Measurements from ENCODE around the gene ZBTB7C. TPM values are rescaled to one million over a fixed set of nuclear protein-coding genes. Genes with fewer than 3 reads are reported as not detected.

The ZBTB7C gene
- total and polyA plus RNA-seq, 2 of the 4 experiments (the other 2 are of a cell fraction): not detected

DNA sequence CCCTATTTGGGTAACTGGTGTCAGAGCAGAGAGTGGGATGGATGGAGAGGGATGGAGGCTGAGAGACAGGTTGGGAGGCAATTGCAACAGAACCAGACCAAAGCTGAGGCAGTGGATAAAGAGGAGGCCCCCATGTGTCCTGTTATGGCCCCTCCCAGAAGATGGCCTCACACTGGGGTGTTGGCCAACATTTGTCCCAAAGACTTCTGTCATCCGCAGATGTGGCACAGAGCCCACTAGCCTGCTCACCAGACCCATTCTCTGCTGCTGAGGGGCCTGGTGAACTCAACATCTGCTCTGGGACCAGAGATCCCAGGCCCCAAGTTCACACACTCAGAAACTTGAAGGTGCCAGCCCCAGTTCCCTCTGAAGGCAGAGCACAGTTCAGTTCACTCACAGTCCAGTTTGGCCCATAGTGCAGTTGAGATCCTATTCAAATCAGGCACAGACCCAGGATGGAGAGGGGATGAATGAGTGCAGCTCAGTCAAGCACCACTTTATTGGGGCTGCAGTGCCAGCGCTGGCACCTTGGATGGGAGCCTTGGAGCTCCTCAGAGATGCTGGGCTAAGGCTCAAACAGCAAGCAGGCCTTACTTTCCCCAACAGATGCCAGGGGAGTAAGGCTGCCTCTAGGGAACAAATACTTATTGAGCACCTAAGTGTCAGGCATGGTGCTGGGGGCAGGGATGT is 189.2 kb downstream of the ZBTB7C start:
- Histone ChIP-seq H2AK5ac (ENCODE audit: low read depth, low read length) (no peak overlapping the region), H3K23ac (ENCODE audit: low read depth, low read length) (no peak overlapping the region), H2AK9ac (replicated peaks; ENCODE audit: low read depth, low read length, poor library complexity) (no peak overlapping the region), H3K56ac (ENCODE audit: extremely low read depth, insufficient read depth, low read length) (no peak overlapping the region), H3K9ac (ENCODE audit: low read depth, low read length) (no peak overlapping the region), H2BK15ac (ENCODE audit: low read depth, low read length) (no peak overlapping the region), H3K18ac (ENCODE audit: low read depth, low read length) (no peak overlapping the region), H2BK20ac (ENCODE audit: low read depth, low read length) (no peak overlapping the region), H2BK5ac (ENCODE audit: low read depth, low read length, poor library complexity, severe bottlenecking) (no peak overlapping the region), H3K79me1 (ENCODE audit: low read depth in 1 of 2, low read length in 2 of 2) (no peaks in the 10 kb centered on the region), H3K27me3 (ENCODE audit: control insufficient read depth, insufficient read depth, low read length) (no peaks in the 10 kb centered on the region; the same call in 1 of the 2 replicates), H4K20me1 (ENCODE audit: insufficient read depth, low read length) (no peaks in the 10 kb centered on the region), H4K91ac (ENCODE audit: insufficient read depth, low read depth, low read length) (no peak overlapping the region), H3K4ac (ENCODE audit: low read depth, low read length) (no peak overlapping the region), H3K4me2 (ENCODE audit: low read depth, low read length) (no peak overlapping the region), H3K9me1 (ENCODE audit: insufficient read depth, low read length) (no peaks in the 10 kb centered on the region), H2AFZ (replicated peaks; ENCODE audit: low read length, poor library complexity) (peak overlapping the region; percentile 29), H4K8ac (ENCODE audit: low read depth in 2 of 2, low read length in 2 of 2) (no peak overlapping the region), H3K27ac (ENCODE audit: insufficient read depth, low read length) (no peak overlapping the region), H3K14ac (replicated peaks; ENCODE audit: low read depth, low read length) (no peak overlapping the region), H2BK120ac (ENCODE audit: low read depth, low read length) (no peak overlapping the region), H3K36me3 (ENCODE audit: control insufficient read depth, insufficient read depth, low read length) (no peaks in the 10 kb centered on the region), H3K4me3 (ENCODE audit: insufficient read depth, low read depth, low read length) (no peak overlapping the region), H4K5ac (ENCODE audit: low read depth, low read length) (no peak overlapping the region), H3K9me3 (ENCODE audit: control insufficient read depth, insufficient read depth, low read length) (no peaks in the 10 kb centered on the region), H3K4me1 (ENCODE audit: control insufficient read depth, insufficient read depth, low read length) (no peaks in the 10 kb centered on the region)
- in situ Hi-C loops (cut with MboI; ENCODE audit: low sequenced_read_pairs): no loop called here
- ATAC-seq (ENCODE audit: low read depth): no peak
- ChIA-PET CTCF (no interaction called here), POLR2A (ENCODE audit: unreplicated experiment) (no interaction called here)
- BruUV-seq (replicated peaks): no TSS peak
- DNase-seq: no peak
- intact Hi-C loops (cut with micrococcal nuclease): no loop called here
- dilution Hi-C loops (cut with HindIII; ENCODE audit: low sequenced_read_pairs, unreplicated experiment): no loop called here
- WGBS, 2 experiments (ENCODE audit: extremely low coverage in 2 of 2, insufficient read length in 1 of 2): 45% methylated on average over 2 of the region's 2 CpGs; no CpG with 5 or more reads in 1 of the 2 experiments
- TF ChIP-seq, protein P1, sequence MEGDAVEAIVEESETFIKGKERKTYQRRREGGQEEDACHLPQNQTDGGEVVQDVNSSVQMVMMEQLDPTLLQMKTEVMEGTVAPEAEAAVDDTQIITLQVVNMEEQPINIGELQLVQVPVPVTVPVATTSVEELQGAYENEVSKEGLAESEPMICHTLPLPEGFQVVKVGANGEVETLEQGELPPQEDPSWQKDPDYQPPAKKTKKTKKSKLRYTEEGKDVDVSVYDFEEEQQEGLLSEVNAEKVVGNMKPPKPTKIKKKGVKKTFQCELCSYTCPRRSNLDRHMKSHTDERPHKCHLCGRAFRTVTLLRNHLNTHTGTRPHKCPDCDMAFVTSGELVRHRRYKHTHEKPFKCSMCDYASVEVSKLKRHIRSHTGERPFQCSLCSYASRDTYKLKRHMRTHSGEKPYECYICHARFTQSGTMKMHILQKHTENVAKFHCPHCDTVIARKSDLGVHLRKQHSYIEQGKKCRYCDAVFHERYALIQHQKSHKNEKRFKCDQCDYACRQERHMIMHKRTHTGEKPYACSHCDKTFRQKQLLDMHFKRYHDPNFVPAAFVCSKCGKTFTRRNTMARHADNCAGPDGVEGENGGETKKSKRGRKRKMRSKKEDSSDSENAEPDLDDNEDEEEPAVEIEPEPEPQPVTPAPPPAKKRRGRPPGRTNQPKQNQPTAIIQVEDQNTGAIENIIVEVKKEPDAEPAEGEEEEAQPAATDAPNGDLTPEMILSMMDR (conservative IDR thresholded peaks at IDR 0.05; ENCODE audit: low read depth, low read length): no peak
- no peak for TF ChIP-seq MAFK (IDR thresholded peaks at IDR 0.05; ENCODE audit: low read depth, low read length)
- TF ChIP-seq BHLHE40 (IDR thresholded peaks at IDR 0.05; ENCODE audit: low read depth, low read length): no peak
- TF ChIP-seq RFX5 (IDR thresholded peaks at IDR 0.05; ENCODE audit: low read depth, low read length): no peak
- no peak for TF ChIP-seq RCOR1 (IDR thresholded peaks at IDR 0.05; ENCODE audit: insufficient replicate concordance, low read length)
- TF ChIP-seq POLR2A (IDR thresholded peaks at IDR 0.05; ENCODE audit: low read depth, low read length): no peak
- TF ChIP-seq FOS (IDR thresholded peaks at IDR 0.05; ENCODE audit: low read depth, low read length): no peak
- no peak for TF ChIP-seq USF2 (IDR thresholded peaks at IDR 0.05; ENCODE audit: low read depth, low read length)
- no peak for TF ChIP-seq SMC3 (IDR thresholded peaks at IDR 0.05; ENCODE audit: low read depth, low read length)
- no peak for TF ChIP-seq CEBPB (IDR thresholded peaks at IDR 0.05; ENCODE audit: low read depth, low read length)
- TF ChIP-seq CHD1 (IDR thresholded peaks at IDR 0.05; ENCODE audit: low read depth, low read length): no peak
